GM19351 (cell line): ENCODE measurements around the gene CENPM.

Experiments
- ATAC-seq: cut with Tn5 transposase; IDR thresholded peaks from one replicate; pipeline ENCODE4 v1.9.1; 2021; ENCODE audit warnings: mild to moderate bottlenecking, moderate library complexity; ENCODE audit not compliant: unreplicated experiment

CENPM gene

GRCh38 chr22:41915035-41915785 is 31.7 kb downstream of the CENPM start, which contains the start of gene SHISA8:
SHISA8 (minus strand) TSS chr22:41915074; CDS start chr22:41914667, 407 bp downstream.
- ATAC-seq = no peak

GRCh38 chr22:41914611-41915034 is 32.3 kb downstream of the CENPM start:
- ATAC-seq = no peak

- ATAC-seq = no peak
Measured at GRCh38 chr22:41913842-41914534, 33.0 kb downstream of the CENPM start.

GRCh38 chr22:41913040-41913719 is 33.8 kb downstream of the CENPM start:
- no peak for ATAC-seq

DNA sequence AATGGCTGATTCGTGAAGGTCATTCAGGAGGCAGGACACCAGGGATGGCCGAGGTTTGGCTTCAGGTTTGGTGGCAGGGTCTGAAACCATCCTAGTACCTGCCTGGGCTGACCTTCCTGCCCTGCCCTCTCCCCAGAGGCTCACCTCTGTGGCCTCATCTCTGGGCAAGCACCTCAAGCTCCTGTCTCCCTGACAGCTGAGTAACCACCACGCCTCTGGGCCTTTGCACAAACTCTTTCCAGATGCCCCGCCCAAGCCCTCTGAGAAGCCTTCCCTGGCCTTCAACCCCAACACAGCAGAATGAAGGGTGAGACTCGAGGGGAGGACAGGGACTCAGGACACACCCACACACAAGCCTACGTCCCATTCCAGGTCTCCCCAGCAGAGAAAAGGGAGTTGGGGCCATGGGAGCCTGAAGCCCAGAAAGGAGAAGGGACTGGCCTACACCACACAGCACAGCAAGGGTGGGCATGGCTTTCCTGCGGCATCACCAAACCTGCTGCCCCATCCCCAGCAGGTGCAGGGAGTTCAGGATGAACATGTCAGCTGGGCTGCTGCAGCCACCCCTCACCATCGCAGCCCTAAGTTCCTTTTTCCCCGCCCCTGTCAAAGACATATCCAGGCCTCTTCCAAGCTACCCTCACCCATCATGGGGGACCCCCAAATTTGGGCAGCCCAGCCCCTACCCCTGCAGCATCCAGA is 34.5 kb downstream of the CENPM start:
- no peak for ATAC-seq

- no peak for ATAC-seq
Measured at GRCh38 chr22:41911001-41911611, 35.8 kb downstream of the CENPM start.

- no peak for ATAC-seq
Measured at GRCh38 chr22:41910050-41911000, 36.6 kb downstream of the CENPM start.

- ATAC-seq = no peak
Measured at GRCh38 chr22:41909310-41910049, 37.5 kb downstream of the CENPM start.

- ATAC-seq = no peak
Measured at GRCh38 chr22:41908411-41909309, 38.3 kb downstream of the CENPM start.

DNA sequence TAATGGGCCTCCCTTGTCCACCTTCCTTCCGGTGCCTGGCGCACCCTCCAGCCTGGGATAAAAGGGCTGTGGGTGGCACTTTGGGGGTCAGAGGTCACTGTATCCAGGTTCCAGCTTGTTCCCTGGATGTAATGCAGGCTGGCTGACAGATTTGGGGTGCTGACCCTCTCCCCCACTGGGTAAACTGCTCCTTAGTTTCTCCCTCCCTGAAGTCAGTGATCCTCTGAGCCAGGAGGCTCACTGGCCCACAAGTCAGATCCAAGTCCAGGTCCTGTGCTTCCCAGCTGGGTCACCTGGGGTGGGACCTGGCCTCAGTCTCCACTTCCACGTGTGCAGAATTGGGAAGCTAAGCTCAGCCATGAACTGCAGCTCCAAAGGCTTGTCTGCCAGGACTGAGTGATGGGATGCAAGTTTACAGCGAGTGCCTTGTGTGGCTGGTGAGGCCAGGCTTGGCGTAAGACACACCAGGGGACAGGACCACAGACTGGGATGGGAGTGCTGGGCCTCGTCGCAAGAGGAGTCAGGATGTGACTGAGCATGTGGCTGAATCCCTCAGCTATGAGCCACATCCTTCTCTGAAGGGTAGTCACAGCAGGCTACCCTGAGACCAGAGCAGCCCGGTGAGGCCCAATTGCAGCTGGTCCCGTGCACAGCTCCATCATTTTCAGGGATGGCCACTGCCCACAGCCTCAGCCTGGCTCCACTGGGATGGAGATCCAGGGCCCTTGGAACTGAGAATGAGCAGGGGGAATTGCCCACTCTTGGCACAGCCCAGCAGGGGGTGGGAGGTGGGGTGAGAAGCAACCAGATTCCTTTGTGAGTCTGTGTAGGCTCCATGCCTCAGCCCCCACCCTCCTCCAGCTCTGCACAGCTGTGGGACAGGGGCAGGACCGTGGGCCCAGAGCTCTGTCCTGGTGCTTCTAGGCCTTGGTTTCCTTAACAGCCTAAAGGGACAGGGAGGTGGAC is 39.2 kb downstream of the CENPM start:
- ATAC-seq = no peak

- no peak for ATAC-seq
Measured at GRCh38 chr22:41906822-41907221, 40.1 kb downstream of the CENPM start.

DNA sequence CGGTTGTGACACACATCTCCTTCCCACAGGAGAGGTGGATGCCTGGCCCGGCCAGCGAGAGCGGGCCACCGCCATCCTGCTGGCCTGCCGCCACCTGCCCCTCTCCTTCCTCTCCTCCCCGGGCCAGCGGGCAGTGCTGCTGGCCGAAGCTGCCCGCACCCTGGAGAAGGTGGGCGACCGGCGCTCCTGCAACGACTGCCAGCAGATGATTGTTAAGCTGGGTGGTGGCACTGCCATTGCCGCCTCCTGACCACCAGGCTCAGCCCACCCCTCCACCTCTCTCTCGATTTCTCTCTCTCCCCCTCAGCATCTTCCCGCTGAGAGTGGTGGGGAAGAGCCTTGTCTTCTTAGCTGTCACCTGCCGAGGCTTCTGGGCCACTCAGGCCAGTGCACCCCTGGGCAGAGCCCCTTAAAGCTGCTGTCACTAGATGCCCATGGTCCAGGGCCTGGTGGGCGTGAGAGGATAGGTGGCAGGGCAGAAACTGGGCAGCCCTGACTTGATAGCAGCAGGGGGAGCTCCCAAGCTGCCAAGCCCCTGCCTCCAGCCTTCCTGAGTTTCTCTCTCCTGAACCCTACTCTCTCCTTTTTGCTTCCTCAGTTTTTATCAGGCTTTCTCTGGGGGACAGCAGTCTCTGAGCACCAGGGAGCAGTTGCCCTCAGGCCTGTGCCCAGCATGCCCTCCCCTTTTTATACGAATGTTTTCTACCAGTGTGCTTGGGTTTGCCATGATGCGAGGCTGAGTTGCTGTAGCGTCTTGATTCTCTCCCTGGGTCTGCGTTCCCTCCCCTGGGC is 41.3 kb downstream of the CENPM start:
- no peak for ATAC-seq

DNA sequence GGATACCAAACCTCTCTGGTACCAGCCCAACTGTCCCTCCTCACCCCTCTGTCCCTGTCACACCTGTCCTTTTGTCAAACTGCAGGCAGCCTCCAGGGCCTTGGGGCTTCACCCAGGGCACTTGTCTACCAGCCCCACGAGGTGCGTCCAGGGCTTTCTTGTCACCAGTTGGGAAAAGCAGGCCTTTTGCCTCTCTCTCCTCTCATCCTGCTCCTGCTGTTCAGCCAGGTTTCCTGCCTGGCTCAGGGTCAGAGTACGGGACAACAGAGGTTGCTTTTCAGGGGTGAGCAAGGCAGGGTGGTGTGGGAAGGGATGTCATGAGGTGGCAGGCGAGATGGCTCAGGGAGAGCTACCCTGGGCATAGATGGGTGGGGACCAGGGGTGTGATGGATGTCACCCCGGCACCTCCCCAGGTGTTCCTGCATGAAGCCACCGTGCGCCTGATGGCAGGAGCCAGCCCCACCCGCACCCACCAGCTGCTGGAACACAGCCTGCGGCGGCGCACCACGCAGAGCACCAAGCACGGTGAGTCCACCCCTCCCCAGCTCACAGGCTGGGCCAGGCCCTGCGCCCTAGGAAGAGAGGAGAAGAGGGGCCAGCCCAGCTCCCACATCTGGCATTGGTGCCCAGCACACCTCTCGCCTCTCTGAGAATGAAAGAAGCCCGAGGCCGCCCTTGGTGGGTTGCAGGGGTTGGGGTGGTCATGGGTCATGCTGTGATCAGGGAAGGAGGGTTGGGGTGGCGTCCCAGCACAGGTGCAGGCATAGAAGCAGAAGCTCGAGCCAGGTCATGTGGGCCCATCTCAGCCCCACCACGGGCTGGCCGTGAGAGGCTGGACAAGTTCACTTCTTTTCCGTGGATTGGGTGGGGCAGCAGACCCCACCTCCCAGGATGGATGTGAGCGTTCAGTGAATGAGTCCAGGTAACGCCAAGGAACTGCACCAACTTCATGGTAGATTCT is 42.2 kb downstream of the CENPM start:
- ATAC-seq = no peak

DNA sequence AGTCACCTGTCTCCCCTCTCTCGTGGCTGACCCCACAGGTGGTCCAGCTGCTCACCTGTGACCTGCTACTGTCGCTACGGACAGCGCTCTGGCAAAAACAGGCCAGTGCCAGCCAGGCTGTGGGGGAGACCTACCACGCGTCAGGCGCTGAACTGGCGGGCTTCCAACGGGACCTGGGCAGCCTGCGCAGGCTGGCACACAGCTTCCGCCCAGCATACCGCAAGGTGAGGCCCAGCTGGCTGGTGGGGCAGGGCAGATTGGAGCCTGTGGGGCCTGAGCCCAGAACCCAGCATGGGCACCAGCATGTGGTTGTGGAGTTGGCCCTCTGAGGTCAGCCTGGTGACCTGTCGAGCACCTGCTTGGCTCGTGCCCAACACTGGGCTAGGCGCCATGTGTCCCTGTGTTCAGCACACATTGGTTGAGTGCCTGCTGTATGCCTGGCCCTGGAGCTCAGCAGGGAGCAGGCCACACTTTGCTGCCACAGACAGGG is 44.0 kb downstream of the CENPM start:
- ATAC-seq = no peak

DNA sequence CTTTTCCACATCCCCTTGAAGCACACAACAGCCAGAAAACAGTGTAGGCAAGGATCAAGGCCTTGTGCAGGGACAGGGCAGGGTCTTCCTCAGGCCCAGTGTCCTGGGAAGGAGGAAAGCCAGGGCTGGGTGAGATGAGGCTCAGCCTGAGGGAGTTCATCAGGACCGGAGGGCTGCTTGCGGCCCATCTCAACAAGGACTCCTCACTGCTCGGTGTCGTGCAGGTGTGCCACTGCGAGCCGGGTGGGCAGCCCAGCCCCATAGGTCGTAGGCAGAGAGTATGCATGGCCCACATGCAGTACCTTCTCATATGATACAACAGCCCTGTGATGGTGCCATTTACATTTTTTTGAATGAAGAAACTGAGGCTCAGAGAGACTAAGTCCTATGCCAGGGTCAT is 44.9 kb downstream of the CENPM start:
- no peak for ATAC-seq
